CD4-positive, alpha-beta T cell treated with Interleukin-17A for 1 hour (primary cell): ENCODE results near the gene STOML2.
"Not testable (repeated sequence)": the region's sequence is repeated elsewhere in the genome, so short reads cannot be mapped to it uniquely, and the experiment has no call there.

Experiments
- DNase-seq: peaks from one replicate; pipeline ENCODE4 v3.0.0-alpha.2; 2020

STOML2 gene

GRCh38 chr9:35102769-35103659 is at the start of gene STOML2:
Gene STOML2, minus strand, starts transcription at chr9:35103131. Its CDS starts 37 bp downstream, at chr9:35103094.
- peak; percentile 97 for DNase-seq

- DNase-seq, result not testable (repeated sequence)
Measured at GRCh38 chr9:35147941-35148563, 45.1 kb upstream of the STOML2 start.

GRCh38 chr9:35142037-35142436 is 39.1 kb upstream of the STOML2 start:
- DNase-seq, result no peak

- DNase-seq, result no peak
Measured at GRCh38 chr9:35140093-35140492, 37.2 kb upstream of the STOML2 start.

- no peak for DNase-seq
Measured at GRCh38 chr9:35136866-35137265, 33.9 kb upstream of the STOML2 start.

DNA sequence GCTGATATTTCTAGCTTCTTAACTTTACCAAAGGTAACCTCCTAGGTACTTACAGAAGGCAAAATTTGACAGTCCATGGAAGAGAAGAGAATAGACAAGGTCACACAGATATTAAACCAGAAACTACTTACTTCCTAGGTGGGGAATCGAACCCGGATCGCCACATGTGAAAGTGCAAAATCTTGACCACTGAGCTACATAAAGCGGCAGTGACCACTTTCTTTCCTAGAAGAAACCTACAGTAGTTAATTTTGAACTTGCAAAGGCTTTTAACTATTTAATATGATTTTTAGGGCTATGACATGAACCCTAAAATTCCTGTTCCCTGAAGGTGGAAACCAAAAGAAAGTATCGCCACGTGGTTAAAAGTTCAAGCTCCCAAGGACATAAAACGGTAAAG is 33.1 kb upstream of the STOML2 start:
- DNase-seq, result no peak

- no peak for DNase-seq
Measured at GRCh38 chr9:35134920-35135319, 32.0 kb upstream of the STOML2 start.

GRCh38 chr9:35116898-35117551 is 14.1 kb upstream of the STOML2 start:
- DNase-seq, result peak; percentile 93

DNA sequence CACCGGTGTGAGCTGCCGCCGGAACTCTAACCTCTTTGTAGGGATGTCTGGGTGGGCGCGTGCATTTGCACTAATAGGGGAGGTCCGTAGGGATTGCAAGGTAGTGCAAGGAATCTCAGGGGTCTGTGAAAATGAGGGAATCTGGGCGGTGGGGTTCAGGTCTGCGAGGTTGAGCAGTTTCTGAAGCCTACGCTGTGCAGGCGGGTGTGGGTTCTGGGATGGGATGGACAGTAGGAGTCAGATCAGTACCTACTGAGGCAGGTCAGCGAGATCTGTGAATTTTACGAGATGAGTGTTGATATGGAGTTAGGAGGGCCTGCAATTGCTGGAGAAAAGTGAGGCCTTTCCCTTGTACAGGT is 13.6 kb upstream of the STOML2 start:
- no peak for DNase-seq

- DNase-seq, result peak; percentile 94
Measured at GRCh38 chr9:35115680-35116538, 13.0 kb upstream of the STOML2 start, which contains the start of gene ATOSB. Gene ATOSB, minus strand, starts transcription at chr9:35115862. Its CDS starts 7,588 bp downstream, at chr9:35108274.

DNA sequence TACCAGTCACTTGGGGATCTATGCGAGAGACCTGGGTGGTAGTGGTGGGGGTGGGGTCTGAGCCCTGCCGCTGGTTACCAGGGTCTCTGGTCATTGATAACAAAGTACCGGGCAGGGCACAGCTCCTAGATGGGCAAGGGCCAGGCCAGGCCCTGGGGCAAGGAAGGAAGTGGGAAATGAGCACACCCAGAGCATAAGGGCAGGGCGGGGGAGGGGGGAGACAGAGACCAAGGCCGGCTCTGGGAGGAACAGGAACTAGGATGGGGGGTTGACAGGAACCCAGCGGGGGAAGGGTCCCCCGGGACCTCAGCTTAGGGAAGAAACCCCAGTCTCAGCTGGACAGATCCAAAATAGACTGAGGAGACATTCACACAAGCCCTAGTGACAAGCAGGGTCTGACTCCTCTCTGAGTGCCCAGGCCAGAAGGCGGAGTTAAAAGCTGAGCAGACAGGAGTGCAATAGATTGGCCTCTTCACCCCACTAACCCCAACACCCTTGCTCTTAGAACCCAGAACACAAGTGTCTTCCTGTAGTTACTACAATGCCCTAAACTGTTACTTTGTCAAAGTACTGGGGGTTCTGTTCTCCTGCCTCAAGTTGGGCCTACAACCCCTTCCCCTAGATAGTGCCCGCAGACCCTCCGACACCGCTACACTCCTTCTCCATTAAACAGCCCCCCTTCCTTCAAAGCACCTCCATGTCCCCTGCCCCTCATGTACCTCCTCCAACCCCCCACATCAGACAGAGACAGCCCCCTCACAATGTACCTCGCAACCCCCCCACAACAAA is 12.1 kb upstream of the STOML2 start:
- DNase-seq, result peak; percentile 60

DNA sequence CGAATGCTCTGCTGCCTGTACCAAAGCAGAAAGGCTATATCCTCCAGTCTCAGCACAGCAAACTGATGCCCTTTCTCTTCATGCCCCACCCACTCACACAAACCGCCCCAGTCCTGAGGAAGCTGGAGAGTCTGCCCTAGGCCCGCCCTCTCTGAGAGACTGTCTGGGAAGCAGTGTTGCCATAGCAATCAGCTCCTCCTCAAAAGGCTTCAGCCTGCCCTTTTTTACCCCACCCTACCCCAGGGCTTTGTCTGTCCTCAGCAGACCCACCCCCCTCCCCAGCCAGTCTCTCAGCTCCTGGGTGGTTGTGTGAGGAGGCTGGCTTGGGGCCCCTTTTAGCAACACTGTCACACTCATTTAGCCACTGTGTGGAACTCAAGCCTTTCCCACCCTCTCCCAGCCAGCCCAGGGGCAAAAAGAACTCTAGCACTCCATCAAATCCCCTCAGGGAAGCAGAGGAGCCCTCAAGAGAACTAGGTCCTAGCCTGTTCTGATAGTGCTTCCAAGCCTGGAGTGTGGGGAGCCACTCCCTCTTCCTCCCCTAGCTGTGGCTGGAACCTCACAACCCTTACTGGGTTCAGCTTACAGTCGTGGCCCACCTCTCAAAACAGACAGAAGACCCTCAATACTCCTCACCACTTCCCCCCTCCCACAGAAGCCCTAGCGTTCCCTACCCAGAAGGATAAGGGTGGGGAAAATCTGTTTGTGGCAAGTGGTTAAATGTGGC is 11.3 kb upstream of the STOML2 start:
- DNase-seq, result peak; percentile 91

DNA sequence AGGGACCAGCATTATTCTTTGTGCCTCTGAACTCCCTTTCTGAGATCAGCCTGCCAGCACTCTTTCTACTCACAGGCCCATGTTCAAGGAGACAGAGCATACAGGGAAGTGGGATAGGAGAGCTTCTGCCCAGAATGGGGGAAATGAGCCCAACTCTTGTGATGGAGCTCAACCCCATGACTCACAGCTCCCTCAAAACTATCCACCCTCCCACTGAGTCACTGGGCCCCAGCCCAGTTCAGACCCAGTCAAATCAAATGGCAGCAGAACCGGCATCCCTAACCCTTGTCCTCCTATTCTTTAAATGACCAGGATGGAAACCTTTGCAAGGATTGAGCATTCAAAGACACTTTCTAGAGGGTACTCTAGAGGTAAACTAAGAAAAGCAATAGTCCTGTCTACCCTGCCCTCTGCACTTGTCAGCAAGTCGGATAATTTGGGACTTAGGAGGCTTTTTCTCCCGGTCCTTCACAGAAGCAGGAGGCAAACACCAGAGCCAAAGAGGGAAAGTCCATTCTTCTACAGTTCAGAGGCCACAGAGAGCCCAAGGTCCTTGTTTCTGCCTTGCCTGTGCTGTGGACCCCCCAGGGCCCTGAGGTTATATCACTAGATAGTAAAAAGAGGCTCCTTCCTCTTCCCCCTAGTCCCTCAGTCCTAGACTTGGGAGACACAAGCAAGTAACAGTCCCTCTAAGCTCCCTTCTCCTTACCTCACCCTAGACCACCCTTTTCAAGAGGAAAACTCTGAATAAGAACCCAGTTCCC is 9.5 kb upstream of the STOML2 start:
- DNase-seq, result peak; percentile 23

GRCh38 chr9:35111001-35111933 is 8.3 kb upstream of the STOML2 start:
- peak; percentile 98 for DNase-seq

GRCh38 chr9:35110327-35110761 is 7.4 kb upstream of the STOML2 start:
- DNase-seq, result no peak

GRCh38 chr9:35108946-35109575 is 6.1 kb upstream of the STOML2 start:
- no peak for DNase-seq

GRCh38 chr9:35108461-35108860 is 5.5 kb upstream of the STOML2 start:
- no peak for DNase-seq
